ENCODE data around the gene ESPL1.
"Not testable (repeated sequence)": the region's sequence is repeated elsewhere in the genome, so short reads cannot be mapped to it uniquely, and the experiment has no call there.

The ESPL1 gene

GRCh38 chr12:53295070-53295890, 27.2 kb downstream of the ESPL1 start, which contains the start of gene PFDN5:
Gene PFDN5, plus strand, starts transcription at chr12:53295542. Its CDS starts 26 bp downstream, at chr12:53295568.
- peak; percentile 86 for DNase-seq
- no peaks in the 10 kb centered on the region for H3K9me3 Mint-ChIP-seq
- H3K4me3 Mint-ChIP-seq, result peak within 1 kb of the TSS; percentile 100
- peaks cover 100% of the 10 kb centered on the region for H3K36me3 Mint-ChIP-seq (ENCODE audit: low read depth)
- H3K4me1 Mint-ChIP-seq (ENCODE audit: low read depth), result peaks cover 52% of the 10 kb centered on the region
- no peaks in the 10 kb centered on the region for H3K27me3 Mint-ChIP-seq
- peak within 1 kb of the TSS; percentile 91 for H3K27ac Mint-ChIP-seq

- H3K4me1 Mint-ChIP-seq (ENCODE audit: low read depth), result peaks cover 52% of the 10 kb centered on the region
- no peaks in the 10 kb centered on the region for H3K27me3 Mint-ChIP-seq
- H3K36me3 Mint-ChIP-seq (ENCODE audit: low read depth), result peaks cover 100% of the 10 kb centered on the region
- H3K9me3 Mint-ChIP-seq, result no peaks in the 10 kb centered on the region
- H3K27ac Mint-ChIP-seq, result peak overlapping the region; percentile 91
- H3K4me3 Mint-ChIP-seq, result peak overlapping the region; percentile 100
- no peak for DNase-seq
These were observed 27.8 kb downstream of the ESPL1 start for GRCh38 chr12:53295891-53296219.

- H3K36me3 Mint-ChIP-seq (ENCODE audit: low read depth), result peaks cover 99% of the 10 kb centered on the region
- not testable (repeated sequence) for H3K9me3 Mint-ChIP-seq, H3K27me3 Mint-ChIP-seq, DNase-seq
- peak overlapping the region; percentile 91 for H3K27ac Mint-ChIP-seq
- H3K4me1 Mint-ChIP-seq (ENCODE audit: low read depth), result peaks cover 64% of the 10 kb centered on the region
- peak overlapping the region; percentile 100 for H3K4me3 Mint-ChIP-seq
These were observed 29.0 kb downstream of the ESPL1 start for GRCh38 chr12:53297106-53297505.

- Mint-ChIP-seq H3K27ac (peak overlapping the region; percentile 91), H3K9me3 (no peaks in the 10 kb centered on the region), H3K27me3 (no peaks in the 10 kb centered on the region), H3K4me3 (peak overlapping the region; percentile 100), H3K4me1 (ENCODE audit: low read depth) (peaks cover 74% of the 10 kb centered on the region), H3K36me3 (ENCODE audit: low read depth) (peaks cover 99% of the 10 kb centered on the region)
- no peak for DNase-seq
These were observed 30.1 kb downstream of the ESPL1 start for GRCh38 chr12:53298164-53298563.

GRCh38 chr12:53299101-53299453, 31.0 kb downstream of the ESPL1 start:
- peaks cover 76% of the 10 kb centered on the region for H3K4me1 Mint-ChIP-seq (ENCODE audit: low read depth)
- H3K27ac Mint-ChIP-seq, result peak overlapping the region; percentile 91
- no peaks in the 10 kb centered on the region for H3K27me3 Mint-ChIP-seq
- peak overlapping the region; percentile 87 for H3K4me3 Mint-ChIP-seq
- peaks cover 99% of the 10 kb centered on the region for H3K36me3 Mint-ChIP-seq (ENCODE audit: low read depth)
- H3K9me3 Mint-ChIP-seq, result no peaks in the 10 kb centered on the region
- DNase-seq, result no peak

- Mint-ChIP-seq H3K9me3 (no peaks in the 10 kb centered on the region), H3K36me3 (ENCODE audit: low read depth) (peaks cover 98% of the 10 kb centered on the region), H3K27me3 (no peaks in the 10 kb centered on the region), H3K4me3 (peak within 1 kb of the TSS; percentile 87), H3K27ac (peak within 1 kb of the TSS; percentile 91), H3K4me1 (ENCODE audit: low read depth) (peaks cover 72% of the 10 kb centered on the region)
- DNase-seq, result peak; percentile 89
These were observed 31.5 kb downstream of the ESPL1 start, which contains the start of gene MYG1 for GRCh38 chr12:53299454-53300180. Gene MYG1, plus strand, starts transcription at chr12:53299695. Its CDS starts 43 bp downstream, at chr12:53299738.

GRCh38 chr12:53300187-53300586, 32.1 kb downstream of the ESPL1 start:
- DNase-seq, result no peak
- H3K27me3 Mint-ChIP-seq, result no peaks in the 10 kb centered on the region
- no peaks in the 10 kb centered on the region for H3K9me3 Mint-ChIP-seq
- peaks cover 66% of the 10 kb centered on the region for H3K4me1 Mint-ChIP-seq (ENCODE audit: low read depth)
- peak overlapping the region; percentile 91 for H3K27ac Mint-ChIP-seq
- H3K4me3 Mint-ChIP-seq, result peak overlapping the region; percentile 87
- H3K36me3 Mint-ChIP-seq (ENCODE audit: low read depth), result peaks cover 96% of the 10 kb centered on the region

- H3K36me3 Mint-ChIP-seq (ENCODE audit: low read depth), result peaks cover 96% of the 10 kb centered on the region
- peaks cover 49% of the 10 kb centered on the region for H3K4me1 Mint-ChIP-seq (ENCODE audit: low read depth)
- no peaks in the 10 kb centered on the region for H3K27me3 Mint-ChIP-seq
- no peak for DNase-seq
- peak overlapping the region; percentile 28 for H3K27ac Mint-ChIP-seq
- peak overlapping the region; percentile 6 for H3K4me3 Mint-ChIP-seq
- no peaks in the 10 kb centered on the region for H3K9me3 Mint-ChIP-seq
These were observed 34.8 kb downstream of the ESPL1 start for GRCh38 chr12:53302903-53303302.

GRCh38 chr12:53306826-53307225, 38.7 kb downstream of the ESPL1 start:
- no peak overlapping the region for H3K4me3 Mint-ChIP-seq
- H3K36me3 Mint-ChIP-seq (ENCODE audit: low read depth), result peaks cover 93% of the 10 kb centered on the region
- H3K27me3 Mint-ChIP-seq, result no peaks in the 10 kb centered on the region
- H3K4me1 Mint-ChIP-seq (ENCODE audit: low read depth), result peaks cover 14% of the 10 kb centered on the region
- no peaks in the 10 kb centered on the region for H3K9me3 Mint-ChIP-seq
- no peak for DNase-seq
- H3K27ac Mint-ChIP-seq, result peak overlapping the region; percentile 4

GRCh38 chr12:53308276-53308675, 40.2 kb downstream of the ESPL1 start:
- Mint-ChIP-seq H3K4me1 (ENCODE audit: low read depth) (peaks cover 1% of the 10 kb centered on the region), H3K4me3 (no peak overlapping the region), H3K36me3 (ENCODE audit: low read depth) (peaks cover 84% of the 10 kb centered on the region), H3K27ac (peak overlapping the region; percentile 34), H3K9me3 (no peaks in the 10 kb centered on the region), H3K27me3 (no peaks in the 10 kb centered on the region)
- DNase-seq, result no peak

- H3K4me3 Mint-ChIP-seq, result no peak overlapping the region
- H3K36me3 Mint-ChIP-seq (ENCODE audit: low read depth), result peaks cover 79% of the 10 kb centered on the region
- no peaks in the 10 kb centered on the region for H3K9me3 Mint-ChIP-seq
- H3K4me1 Mint-ChIP-seq (ENCODE audit: low read depth), result peaks cover 9% of the 10 kb centered on the region
- peak overlapping the region; percentile 66 for H3K27ac Mint-ChIP-seq
- no peaks in the 10 kb centered on the region for H3K27me3 Mint-ChIP-seq
- no peak for DNase-seq
These were observed 45.9 kb downstream of the ESPL1 start for GRCh38 chr12:53313996-53314395.

GRCh38 chr12:53320352-53321195, 52.5 kb downstream of the ESPL1 start:
- peaks cover 47% of the 10 kb centered on the region for H3K4me1 Mint-ChIP-seq (ENCODE audit: low read depth)
- H3K27ac Mint-ChIP-seq, result peak overlapping the region; percentile 99
- H3K4me3 Mint-ChIP-seq, result peak overlapping the region; percentile 95

GRCh38 chr12:53324113-53324778, 56.1 kb downstream of the ESPL1 start:
- peaks cover 17% of the 10 kb centered on the region for H3K36me3 Mint-ChIP-seq (ENCODE audit: low read depth)
- peaks cover 4% of the 10 kb centered on the region for H3K27me3 Mint-ChIP-seq
- H3K4me1 Mint-ChIP-seq (ENCODE audit: low read depth), result peaks cover 45% of the 10 kb centered on the region
- H3K4me3 Mint-ChIP-seq, result peak overlapping the region; percentile 84
- no peaks in the 10 kb centered on the region for H3K9me3 Mint-ChIP-seq
- peak overlapping the region; percentile 99 for H3K27ac Mint-ChIP-seq
- peak; percentile 79 for DNase-seq

More at GRCh38 chr12:53320352-53321195, 52.5 kb downstream of the ESPL1 start:
- Mint-ChIP-seq H3K36me3 (ENCODE audit: low read depth) (peaks cover 46% of the 10 kb centered on the region), H3K27me3 (no peaks in the 10 kb centered on the region), H3K9me3 (no peaks in the 10 kb centered on the region)
- DNase-seq, result no peak

All from activated T-cell treated with anti-CD3 and anti-CD28 coated beads, Interleukin-2, amount 50 U/mL, for 24 hours (primary cell).